GM21723 (cell line): ENCODE results near the gene CFAP57.

ENCODE experiments used
- ATAC-seq: cut with Tn5 transposase; IDR thresholded peaks from one replicate; pipeline ENCODE4 v1.9.1; 2021; ENCODE audit warnings: mild to moderate bottlenecking, moderate library complexity; ENCODE audit not compliant: unreplicated experiment

Gene CFAP57

DNA sequence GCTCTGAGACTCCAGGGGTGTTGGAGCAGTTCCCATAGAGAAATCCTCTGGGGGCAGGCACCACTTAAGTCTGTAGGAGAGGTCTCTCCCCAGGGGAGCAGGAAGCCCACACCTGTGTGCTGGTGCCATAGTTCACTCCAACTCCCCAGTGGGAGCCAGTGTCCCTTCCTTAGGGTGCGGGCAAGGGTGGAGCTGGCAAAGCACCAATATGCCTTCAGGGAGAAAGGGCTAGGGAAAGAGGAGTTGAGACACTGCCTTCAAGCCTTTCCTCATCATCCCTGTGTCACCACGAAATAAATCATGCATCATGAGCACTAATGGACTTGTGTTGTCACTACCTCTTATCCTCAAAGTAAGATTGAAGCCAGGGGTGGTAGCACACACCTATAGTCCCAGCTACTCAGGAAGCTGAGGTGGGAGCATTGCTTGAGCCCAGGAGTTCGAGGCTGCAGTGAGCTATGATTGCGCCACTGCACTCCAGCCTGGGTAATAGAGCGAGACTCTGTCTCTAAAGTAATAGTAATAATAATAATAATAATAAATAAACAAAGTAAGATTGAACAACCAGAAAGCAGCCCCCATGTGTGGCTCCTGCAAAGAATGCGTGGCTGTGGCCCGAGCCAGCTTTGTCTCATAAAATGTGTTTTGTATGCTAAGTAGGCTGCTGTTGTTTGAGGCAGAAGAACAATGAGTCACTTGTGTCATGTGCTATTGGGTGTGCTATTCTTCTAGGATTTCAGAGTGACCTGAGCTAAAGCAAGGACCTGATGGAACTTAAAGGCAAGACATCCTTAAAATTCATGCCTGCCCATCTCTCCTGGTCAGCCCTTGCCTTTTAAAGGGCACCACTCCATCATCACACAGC lies 122.0 kb downstream of the CFAP57 start:
- no peak for ATAC-seq

DNA sequence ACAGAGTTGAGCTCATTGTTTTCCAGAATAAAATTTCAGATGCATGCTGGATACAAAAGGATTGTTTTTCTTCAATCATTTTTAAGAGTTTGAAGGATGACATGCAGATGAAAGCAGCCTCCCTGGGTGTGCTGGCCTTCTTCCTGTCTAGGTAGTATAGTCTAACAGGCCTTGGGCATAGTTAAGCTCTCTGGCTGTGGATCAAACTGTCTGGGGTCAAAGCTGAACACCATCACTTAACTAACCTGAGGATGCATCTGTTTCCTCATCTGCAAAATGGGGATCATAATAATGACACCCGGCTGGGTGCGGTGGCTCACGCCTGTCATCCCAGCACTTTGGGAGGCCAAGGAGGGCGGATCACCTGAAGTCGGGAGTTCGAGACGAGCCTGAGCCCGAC lies 122.6 kb downstream of the CFAP57 start:
- ATAC-seq, result no peak

DNA sequence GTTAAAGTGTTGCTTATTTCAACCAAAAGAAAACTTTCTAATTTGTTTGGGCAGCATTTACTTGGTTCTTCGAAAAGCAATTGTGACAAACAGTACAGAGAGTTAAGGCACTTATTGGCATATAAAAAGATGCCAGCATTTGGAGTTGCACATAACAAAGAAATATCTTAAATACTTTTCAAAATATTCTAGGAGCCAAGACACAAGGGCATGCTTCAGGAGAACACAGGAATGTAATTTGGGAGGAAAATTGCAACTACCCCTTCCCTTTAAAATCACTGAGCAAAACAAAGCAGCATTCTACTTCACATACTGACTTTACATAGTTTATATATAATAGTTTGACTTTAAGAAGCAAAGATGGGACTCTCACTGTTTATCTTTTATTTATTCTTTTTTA lies 124.1 kb downstream of the CFAP57 start:
- ATAC-seq, result no peak

DNA sequence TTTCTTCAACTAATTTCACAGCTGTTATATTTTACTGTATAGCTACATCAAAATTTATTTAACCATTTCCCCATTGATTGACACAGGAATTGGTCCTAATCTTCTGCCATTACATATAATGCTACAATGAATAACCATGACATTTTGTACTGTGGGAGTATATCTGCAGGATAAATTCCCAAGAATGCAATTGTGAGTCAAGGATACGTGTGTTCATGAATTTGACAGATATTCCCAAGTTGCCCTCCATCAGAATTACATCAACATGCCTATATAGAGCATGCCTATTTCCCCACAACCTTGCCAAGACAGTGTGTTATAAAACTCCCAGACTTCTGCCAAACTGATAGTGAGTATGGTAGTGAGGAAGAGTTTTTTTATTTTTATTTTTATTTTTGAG lies 125.9 kb downstream of the CFAP57 start:
- no peak for ATAC-seq

DNA sequence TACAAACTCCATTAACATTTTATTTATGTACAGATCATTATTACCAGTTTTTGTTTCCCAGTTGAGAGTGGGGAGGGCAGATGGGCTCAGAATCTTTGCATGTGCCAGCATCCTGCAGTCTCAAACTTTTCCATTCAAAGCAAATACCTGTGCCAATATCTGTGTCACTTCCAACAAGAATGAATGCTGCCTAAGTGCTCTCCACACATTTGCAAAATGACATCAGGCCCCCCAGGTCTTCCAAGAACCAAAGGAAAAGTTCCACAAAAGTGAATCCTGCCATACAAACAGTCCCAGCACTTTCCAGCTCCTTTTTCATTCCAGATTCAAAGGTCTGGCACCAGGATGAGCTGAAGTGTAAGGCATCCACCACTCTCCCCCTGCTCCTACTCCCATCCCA lies 127.0 kb downstream of the CFAP57 start:
- ATAC-seq, result no peak

DNA sequence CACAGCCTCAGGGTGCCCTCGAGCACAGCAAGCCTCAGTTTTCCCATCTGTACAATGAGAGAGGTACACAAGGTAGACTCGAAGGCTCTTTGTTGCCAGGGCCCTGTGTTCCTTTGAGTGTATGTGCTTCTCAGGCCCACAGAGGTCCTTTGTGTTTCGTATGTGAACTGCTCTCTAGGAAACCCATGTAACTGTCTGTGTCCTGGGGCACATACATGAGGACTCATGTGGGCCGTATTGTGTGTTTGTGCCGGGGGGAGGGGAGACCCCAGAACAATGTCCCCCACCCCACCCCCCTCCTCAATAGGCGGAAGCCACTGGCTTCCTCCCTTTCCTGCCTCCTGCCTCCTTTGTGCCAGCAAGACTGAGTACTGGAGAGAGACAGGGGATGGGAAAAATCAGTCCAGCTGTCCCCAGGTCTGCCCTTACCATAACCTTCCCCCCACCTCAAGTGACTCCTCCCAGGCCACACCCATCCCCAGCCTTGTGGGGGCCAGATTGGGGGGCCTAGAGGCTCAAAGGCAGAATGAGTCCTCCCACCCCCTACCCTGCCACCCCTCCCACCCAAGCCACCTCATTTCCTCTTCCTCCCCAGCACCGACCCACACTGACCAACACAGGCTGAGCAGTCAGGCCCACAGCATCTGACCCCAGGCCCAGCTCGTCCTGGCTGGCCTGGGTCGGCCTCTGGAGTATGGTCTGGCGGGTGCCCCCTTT lies 128.4 kb downstream of the CFAP57 start, which contains the start of gene TIE1:
TIE1 (plus strand) TSS at position 605 of the 717 bp plus-strand sequence; CDS start at position 695, 90 bp downstream.
- no peak for ATAC-seq

DNA sequence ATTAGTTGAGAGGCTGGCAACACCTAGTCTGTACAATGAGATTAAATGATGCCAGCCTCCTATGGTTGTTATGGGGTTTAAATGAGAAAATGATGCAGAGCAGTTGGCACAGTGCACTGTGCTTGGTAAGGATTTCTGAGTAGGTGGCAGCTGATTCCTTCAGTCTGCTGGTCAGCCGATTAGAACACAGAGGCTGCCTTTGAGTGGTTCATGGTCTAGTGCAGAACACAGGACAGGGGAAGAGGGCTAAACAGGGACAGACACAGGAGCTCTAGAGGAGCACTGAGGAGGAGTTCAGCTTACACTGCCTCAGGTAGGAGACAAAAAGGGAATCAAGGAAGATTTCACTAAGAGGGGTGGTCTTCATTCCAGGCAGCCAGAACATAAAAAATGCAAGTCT lies 130.1 kb downstream of the CFAP57 start:
- ATAC-seq, result no peak

DNA sequence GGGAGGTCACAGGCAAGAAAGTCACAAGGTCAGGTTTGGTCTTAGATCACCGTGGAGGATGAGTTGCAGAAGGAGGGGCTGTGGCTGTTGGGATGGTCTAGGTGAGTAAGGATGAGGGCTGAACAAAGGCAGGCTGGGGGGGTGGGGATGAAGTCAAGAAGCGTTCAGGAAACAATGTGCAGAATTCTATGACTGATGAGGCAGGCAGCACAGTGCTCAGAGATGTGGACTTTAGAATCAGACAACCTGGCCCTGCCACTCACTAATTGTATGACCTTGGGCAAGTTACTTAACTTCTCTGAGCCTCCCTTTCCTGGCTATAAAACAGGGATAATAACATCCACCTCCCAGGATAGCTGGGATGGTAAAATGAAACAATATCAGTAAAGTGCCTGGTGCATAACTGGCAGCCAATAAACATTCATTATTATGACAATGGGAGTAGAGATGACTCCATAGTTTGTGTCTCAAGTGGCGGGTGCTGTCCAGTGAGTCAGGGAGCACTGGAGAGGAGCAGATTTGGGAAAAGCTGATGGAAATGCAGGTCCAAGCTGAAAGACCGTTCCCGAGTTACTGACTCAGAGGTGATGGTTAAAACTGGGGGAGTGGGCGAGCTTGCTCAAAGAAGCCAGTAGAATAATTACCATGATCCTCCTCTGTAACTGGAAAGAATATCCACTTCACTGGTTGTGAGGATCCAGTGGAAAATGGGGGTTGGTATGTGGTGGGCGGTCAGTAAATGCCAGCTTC lies 130.8 kb downstream of the CFAP57 start:
- ATAC-seq, result no peak

DNA sequence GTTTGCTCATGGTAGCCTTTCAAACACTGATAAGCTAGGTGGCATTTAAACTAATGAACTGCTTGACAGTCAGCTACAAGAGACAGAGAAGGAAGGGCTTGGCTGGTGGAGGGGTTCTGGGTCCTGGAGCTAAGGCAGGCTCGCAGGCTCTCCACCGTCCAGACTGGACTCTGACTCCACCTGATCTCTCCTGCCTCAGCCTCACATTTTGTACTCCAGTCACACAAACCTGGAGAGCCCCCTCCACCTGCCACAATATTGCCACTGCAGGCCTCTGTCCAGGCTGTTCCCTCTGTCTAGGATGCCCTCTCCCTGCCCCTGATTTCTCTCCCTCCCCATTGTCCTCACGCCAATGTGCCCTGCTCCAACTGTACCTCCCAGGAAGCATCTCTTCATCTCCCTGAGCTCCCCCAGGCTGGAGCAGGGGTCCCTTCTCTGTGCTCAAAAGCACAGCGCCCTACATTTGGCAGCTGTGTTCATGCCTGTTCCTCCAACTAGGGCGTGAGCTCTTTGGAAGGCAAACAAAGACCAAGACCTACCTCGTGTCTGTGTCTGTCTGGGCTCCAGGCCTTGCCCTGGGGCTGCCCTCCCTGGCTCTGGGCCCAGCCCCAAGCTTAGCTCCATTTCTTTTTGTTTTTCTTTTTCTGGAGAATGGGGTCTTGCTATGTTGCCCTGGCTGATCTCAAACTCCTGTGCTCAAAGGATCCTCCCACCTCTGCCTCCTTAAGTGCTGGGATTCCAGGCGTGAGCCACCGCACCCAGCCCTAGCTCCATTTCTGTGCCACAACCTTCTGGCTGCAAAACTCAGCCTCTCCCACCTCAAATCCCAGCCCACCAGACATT lies 131.6 kb downstream of the CFAP57 start:
- no peak for ATAC-seq
